Neuronal stem cell (in vitro differentiated cells): ENCODE results near the gene SLC44A3.

ENCODE experiments used
- DNase-seq: peaks from one replicate; pipeline ENCODE4 v3.0.0-alpha.2; 2013; ENCODE audit warnings: low spot score
- H2AFZ ChIP-seq: one replicate; pipeline ENCODE4 v1.6.1; 2013; ENCODE audit warnings: mild to moderate bottlenecking, low read length, inconsistent platforms
- H2AK5ac ChIP-seq: 2 replicates; pipeline ENCODE4 v1.6.1; 2013; ENCODE audit warnings: low read depth, mild to moderate bottlenecking, inconsistent platforms, low read length, moderate library complexity, mixed read lengths
- H2BK120ac ChIP-seq: 2 replicates; pipeline ENCODE4 v1.6.1; 2013; ENCODE audit warnings: low read depth, mild to moderate bottlenecking, inconsistent platforms, low read length, moderate library complexity, mixed read lengths
- H2BK12ac ChIP-seq: one replicate; pipeline ENCODE4 v1.6.1; 2013; ENCODE audit warnings: low read length, inconsistent platforms
- H2BK15ac ChIP-seq: 2 replicates; pipeline ENCODE4 v1.6.1; 2013; ENCODE audit warnings: mild to moderate bottlenecking, low read length, inconsistent platforms, mixed read lengths
- H2BK5ac ChIP-seq: one replicate; pipeline ENCODE4 v1.6.1; 2013; ENCODE audit warnings: inconsistent platforms, mild to moderate bottlenecking, low read length, moderate library complexity
- H3K14ac ChIP-seq: one replicate; pipeline ENCODE4 v1.6.1; 2013; ENCODE audit warnings: low read length, inconsistent platforms
- H3K18ac ChIP-seq: 2 replicates; pipeline ENCODE4 v1.6.1; 2013; ENCODE audit warnings: low read length, inconsistent platforms
- H3K23ac ChIP-seq: 2 replicates; pipeline ENCODE4 v1.6.1; 2013; ENCODE audit warnings: low read depth, mild to moderate bottlenecking, mixed read lengths, low read length, inconsistent platforms; ENCODE audit not compliant: poor library complexity
- H3K27ac ChIP-seq: replicated peaks from 3 replicates; pipeline ENCODE4 v1.5.1; 2013; ENCODE audit warnings: low read length, inconsistent platforms
- H3K27me3 ChIP-seq, 3 experiments: 2 replicates each; pipeline ENCODE4 v1.6.1; 2013; ENCODE audit warnings: low read length in 3 of 3, mild to moderate bottlenecking in 2 of 3, inconsistent platforms in 1 of 3, low read depth in 1 of 3, mixed read lengths in 1 of 3, moderate library complexity in 1 of 3; ENCODE audit not compliant: control insufficient read depth in 3 of 3, insufficient read depth in 3 of 3
- H3K36me3 ChIP-seq, 2 donors: replicated peaks in 1 of 2; 2 replicates each; pipeline ENCODE4 v1.6.1; 2013; ENCODE audit warnings: low read length in 2 of 2; ENCODE audit not compliant: control insufficient read depth in 2 of 2, insufficient read depth in 2 of 2
- H3K4ac ChIP-seq: 2 replicates; pipeline ENCODE4 v1.6.1; 2013; ENCODE audit warnings: inconsistent platforms, mild to moderate bottlenecking, low read length, moderate library complexity
- H3K4me1 ChIP-seq, 2 donors: 1 replicate in 1 of 2; 2 replicates in 1 of 2; pipeline ENCODE4 v1.6.1; 2013; ENCODE audit warnings: low read length in 2 of 2, low read depth in 1 of 2; ENCODE audit not compliant: control insufficient read depth in 2 of 2, insufficient read depth in 1 of 2
- H3K4me2 ChIP-seq: one replicate; pipeline ENCODE4 v1.6.1; 2013; ENCODE audit warnings: mild to moderate bottlenecking, low read length, inconsistent platforms; ENCODE audit not compliant: insufficient read depth, poor library complexity, severe bottlenecking
- H3K4me3 ChIP-seq, 2 donors: 2 replicates each; pipeline ENCODE4 v1.5.1; 2013; ENCODE audit warnings: low read length in 2 of 2, mild to moderate bottlenecking in 2 of 2, inconsistent platforms in 1 of 2, moderate library complexity in 1 of 2
- H3K79me1 ChIP-seq: one replicate; pipeline ENCODE4 v1.6.1; 2013; ENCODE audit warnings: low read depth, mild to moderate bottlenecking, inconsistent platforms, low read length, moderate library complexity
- H3K9ac ChIP-seq: one replicate; pipeline ENCODE4 v1.6.1; 2013; ENCODE audit warnings: mild to moderate bottlenecking, low read depth, low read length, inconsistent platforms; ENCODE audit not compliant: poor library complexity
- H3K9me3 ChIP-seq, 2 donors: replicated peaks in 1 of 2; 2 replicates each; pipeline versions ENCODE3 to v1.6.1; 2013; ENCODE audit warnings: low read length in 2 of 2, mild to moderate bottlenecking in 2 of 2, inconsistent platforms in 1 of 2, low read depth in 1 of 2, mixed read lengths in 1 of 2, moderate library complexity in 1 of 2; ENCODE audit not compliant: control insufficient read depth in 2 of 2, insufficient read depth in 1 of 2
- H4K8ac ChIP-seq: one replicate; pipeline ENCODE4 v1.6.1; 2013; ENCODE audit warnings: low read depth, mild to moderate bottlenecking, inconsistent platforms, low read length, moderate library complexity
- H4K91ac ChIP-seq: one replicate; pipeline ENCODE4 v1.6.1; 2013; ENCODE audit warnings: low read length, low read depth, mild to moderate bottlenecking, inconsistent platforms; ENCODE audit not compliant: poor library complexity
- WGBS, 2 donors: extraction: QIAGEN DNeasy Blood & Tissue Kit; methylation state at CpG; one replicate each; pipeline ENCODE4 v1.1.7; 2013; ENCODE audit warnings: missing lambda C conversion rate in 2 of 2, mixed read lengths in 1 of 2; ENCODE audit not compliant: insufficient read length in 2 of 2, insufficient replicate concordance in 1 of 2; ENCODE audit errors: extremely low coverage in 2 of 2; 5-methylcytosine and 5-hydroxymethylcytosine counted together

SLC44A3 gene

DNA sequence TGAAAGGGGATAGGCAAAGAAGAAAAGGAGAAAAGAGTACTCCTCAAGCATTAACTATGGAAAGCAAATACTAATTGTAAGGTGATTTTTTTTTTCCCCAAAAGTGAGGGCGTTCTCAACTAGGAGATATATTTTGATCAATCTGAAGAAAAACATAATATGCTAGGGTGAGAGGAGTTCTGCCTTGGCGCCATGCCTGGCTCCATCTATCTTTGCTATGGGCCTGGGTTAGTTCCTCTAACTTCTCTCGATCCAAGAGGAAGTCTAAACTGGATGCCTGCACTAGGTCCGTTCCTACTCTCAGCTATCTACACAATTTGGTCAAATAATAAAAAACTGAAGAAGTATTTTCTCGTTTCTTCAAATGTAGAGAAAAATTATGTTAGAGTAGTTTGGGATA is 86.2 kb downstream of the SLC44A3 start:
- Histone ChIP-seq H4K8ac (no peak overlapping the region), H3K9ac (no peak overlapping the region), H3K4ac (no peak overlapping the region), H3K23ac (no peak overlapping the region), H3K4me1 (peaks cover 0 to 11% of the 10 kb centered on the region in 2 donors), H3K9me3 (peaks cover 0 to 12% of the 10 kb centered on the region in 2 donors), H3K4me2 (no peak overlapping the region), H2BK15ac (no peak overlapping the region), H3K27me3 (no peaks in the 10 kb centered on the region), H3K79me1 (no peaks in the 10 kb centered on the region), H3K27ac (no peak overlapping the region), H4K91ac (no peak overlapping the region), H2BK5ac (no peak overlapping the region), H3K14ac (no peak overlapping the region), H2AK5ac (no peak overlapping the region), H2BK12ac (no peak overlapping the region), H2AFZ (no peak overlapping the region), H3K4me3 (no peak overlapping the region), H2BK120ac (no peak overlapping the region), H3K18ac (no peak overlapping the region), H3K36me3 (peaks cover 27 to 92% of the 10 kb centered on the region in 2 donors)
- DNase-seq, result no peak
- WGBS, 2 donors, result no CpG with 5 or more reads among the region's 5 CpGs

- Histone ChIP-seq H3K4ac (no peak overlapping the region), H3K27me3 (no peaks in the 10 kb centered on the region), H3K36me3 (peaks cover 23 to 92% of the 10 kb centered on the region in 2 donors), H3K9me3 (peaks cover 0 to 14% of the 10 kb centered on the region in 2 donors), H3K23ac (no peak overlapping the region), H3K4me3 (no peak overlapping the region), H3K18ac (no peak overlapping the region), H4K91ac (no peak overlapping the region), H3K9ac (no peak overlapping the region), H4K8ac (no peak overlapping the region), H2BK120ac (no peak overlapping the region), H2AK5ac (no peak overlapping the region), H3K4me1 (peaks cover 0 to 11% of the 10 kb centered on the region in 2 donors), H2BK5ac (no peak overlapping the region), H3K14ac (no peak overlapping the region), H2AFZ (no peak overlapping the region), H3K79me1 (no peaks in the 10 kb centered on the region), H3K4me2 (no peak overlapping the region), H2BK15ac (no peak overlapping the region), H2BK12ac (no peak overlapping the region), H3K27ac (no peak overlapping the region)
- no CpG with 5 or more reads among the region's 3 CpGs for WGBS, 2 donors
- no peak for DNase-seq
These were observed 87.0 kb downstream of the SLC44A3 start for GRCh38 chr1:94907136-94907535.

GRCh38 chr1:94908190-94908589 is 88.0 kb downstream of the SLC44A3 start:
- H4K91ac ChIP-seq, result no peak overlapping the region

DNA sequence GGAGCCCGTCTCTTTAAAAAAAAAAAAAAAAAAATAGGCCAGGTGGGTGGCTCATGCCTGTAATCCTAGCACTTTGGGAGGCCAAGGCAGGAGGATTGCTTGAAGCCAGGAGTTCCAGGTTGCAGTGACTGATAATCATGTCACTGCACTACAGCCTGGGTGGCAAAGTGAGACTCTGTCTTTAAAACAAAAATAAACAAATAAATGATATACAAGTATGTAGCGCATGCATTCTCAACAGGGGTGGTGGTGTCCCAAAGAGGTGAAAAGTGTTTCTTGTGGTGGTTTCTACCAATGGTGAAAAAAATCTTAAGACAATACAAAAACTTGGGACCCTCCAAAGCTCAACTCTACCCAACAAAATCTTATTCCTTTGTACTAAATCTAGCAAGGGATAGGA is 88.8 kb downstream of the SLC44A3 start:
- Histone ChIP-seq H3K23ac (no peak overlapping the region), H3K36me3 (peaks cover 19 to 91% of the 10 kb centered on the region in 2 donors), H4K8ac (no peak overlapping the region), H3K4me1 (peaks cover 0 to 11% of the 10 kb centered on the region in 2 donors), H4K91ac (no peak overlapping the region), H2BK12ac (no peak overlapping the region), H3K9me3 (peaks cover 0 to 20% of the 10 kb centered on the region in 2 donors), H3K14ac (no peak overlapping the region), H3K4ac (no peak overlapping the region), H2AK5ac (no peak overlapping the region), H3K79me1 (peaks cover 3% of the 10 kb centered on the region), H3K4me2 (no peak overlapping the region), H2AFZ (no peak overlapping the region), H2BK120ac (no peak overlapping the region), H3K9ac (no peak overlapping the region), H3K27ac (no peak overlapping the region), H3K18ac (no peak overlapping the region), H2BK15ac (no peak overlapping the region), H3K27me3 (no peaks in the 10 kb centered on the region), H3K4me3 (no peak overlapping the region), H2BK5ac (no peak overlapping the region)
- DNase-seq, result no peak
- WGBS, 2 donors, result no CpG with 5 or more reads among the region's 2 CpGs

More at GRCh38 chr1:94908190-94908589, 88.0 kb downstream of the SLC44A3 start:
- Histone ChIP-seq H3K36me3 (peaks cover 19 to 91% of the 10 kb centered on the region in 2 donors), H2BK5ac (no peak overlapping the region), H3K79me1 (peaks cover 2% of the 10 kb centered on the region), H3K18ac (peak overlapping the region; percentile 67), H3K14ac (no peak overlapping the region), H3K27me3 (no peaks in the 10 kb centered on the region), H3K9ac (no peak overlapping the region), H2BK12ac (no peak overlapping the region), H2AK5ac (no peak overlapping the region), H3K4me3 (no peak overlapping the region), H2BK120ac (no peak overlapping the region), H2AFZ (no peak overlapping the region), H3K4me1 (peaks cover 0 to 11% of the 10 kb centered on the region in 2 donors), H3K4ac (no peak overlapping the region), H3K27ac (no peak overlapping the region), H4K8ac (no peak overlapping the region), H3K4me2 (no peak overlapping the region), H3K23ac (peak overlapping the region; percentile 67), H3K9me3 (peaks cover 0 to 20% of the 10 kb centered on the region in 2 donors), H2BK15ac (no peak overlapping the region)
- no CpG with 5 or more reads among the region's 7 CpGs for WGBS, 2 donors
- DNase-seq, result no peak
